A549 (cell line): ENCODE data around the gene RAP1A. TPM values are rescaled to one million over a fixed set of nuclear protein-coding genes. Genes with fewer than 3 reads are reported as not detected.

Source experiments
- ATAC-seq, 2 experiments: fragments of 200-7000 bp in 1 of 2; fragments of >200 bp in 1 of 2; cut with Nextera tagmentation in 1 of 2; cut with Tn5 transposase in 1 of 2; 3 replicates each; pipeline versions ENCODE4 v1.8.0 to v1.9.1; 2018 to 2020; ENCODE audit warnings: mild to moderate bottlenecking in 1 of 2, moderate library complexity in 1 of 2
- CTCF ChIA-PET: fragments of 300-600 bp; sonication (Branson Sonifier 250); formaldehyde crosslinking; extraction: SDS; loops from one replicate; lab custom pipeline; 2021; ENCODE audit warnings: antibody characterized with exemption, inconsistent platforms; lab: Yijun Ruan, JAX
- POLR2A ChIA-PET: fragments of 350-600 bp; formaldehyde crosslinking; extraction: SDS; loops from one replicate; lab custom pipeline; 2021; ENCODE audit warnings: antibody characterized with exemption, inconsistent platforms; lab: Yijun Ruan, JAX
- DNase-seq, 2 experiments: peaks; one replicate each; pipeline versions ENCODE4 v3.0.0 to v3.0.0-alpha.2; 2011 to 2016; ENCODE audit warnings: low read depth in 1 of 2, low spot score in 1 of 2
- FAIRE-seq: peaks from 2 replicates; lab custom pipeline; 2011; peaks lifted over from hg19 to GRCh38; lab: Jason Lieb, UNC
- H3K27ac ChIP-seq, 2 experiments: fragments of >200 bp; sonication (Bioruptor Twin); formaldehyde crosslinking; 3 replicates each; pipeline ENCODE4 v1.5.1; 2016 to 2017
- H3K4me1 ChIP-seq: fragments of >200 bp; sonication (Bioruptor Twin); formaldehyde crosslinking; 3 replicates; pipeline ENCODE4 v1.6.1; 2016
- H3K4me2 ChIP-seq: fragments of >200 bp; sonication (Bioruptor Twin); formaldehyde crosslinking; 3 replicates; pipeline ENCODE4 v1.6.1; 2016
- H3K4me3 ChIP-seq: fragments of >200 bp; sonication (Bioruptor Twin); formaldehyde crosslinking; 3 replicates; pipeline ENCODE4 v1.5.1; 2016
- H3K9me3 ChIP-seq: fragments of >200 bp; sonication (Bioruptor Twin); formaldehyde crosslinking; 3 replicates; pipeline ENCODE4 v1.6.1; 2016
- CBX8 ChIP-seq: fragments of 200-600 bp; sonication (generic); IDR thresholded peaks from 2 replicates; pipeline ENCODE4 v1.6.1; 2016
- CEBPB ChIP-seq, 2 experiments: fragments of >200 bp in 1 of 2; sonication (Bioruptor Twin) in 1 of 2; formaldehyde crosslinking in 1 of 2; IDR thresholded peaks; 2 replicates each; pipeline ENCODE4 v1.6.1; 2012 to 2016
- CTCF ChIP-seq: fragments of >200 bp; sonication (Bioruptor Twin); formaldehyde crosslinking; IDR thresholded peaks from 3 replicates; pipeline ENCODE4 v1.5.1; 2016
- E2F6 ChIP-seq: IDR thresholded peaks from 2 replicates; pipeline ENCODE4 v1.6.1; 2012; ENCODE audit warnings: low read depth, borderline replicate concordance
- EHMT2 ChIP-seq: fragments of 200-600 bp; sonication (generic); IDR thresholded peaks from 2 replicates; pipeline ENCODE4 v1.6.1; 2016; ENCODE audit warnings: antibody characterized with exemption, low read depth, mild to moderate bottlenecking, moderate library complexity
- EP300 ChIP-seq, 2 experiments: fragments of >200 bp; sonication (Bioruptor Twin); formaldehyde crosslinking; IDR thresholded peaks; 2 replicates in 1 of 2; 3 replicates in 1 of 2; pipeline ENCODE4 v1.6.1; 2016 to 2017
- FOSB ChIP-seq: fragments of 250-450 bp; sonication (Bioruptor Pico); IDR thresholded peaks from 2 replicates; pipeline ENCODE4 v1.5.0; 2020; ENCODE audit warnings: mild to moderate bottlenecking, moderate library complexity
- FOSL2 ChIP-seq, 2 experiments: fragments of 450-650 bp in 1 of 2; fragments of >200 bp in 1 of 2; sonication (Bioruptor Twin) in 1 of 2; formaldehyde crosslinking; IDR thresholded peaks; 2 replicates each; pipeline versions ENCODE4 v1.5.0 to v1.6.1; 2016 to 2020; ENCODE audit warnings: mild to moderate bottlenecking in 1 of 2, moderate library complexity in 1 of 2
- FOXS1 ChIP-seq: fragments of 250-450 bp; sonication (Bioruptor Pico); IDR thresholded peaks from 2 replicates; pipeline ENCODE4 v1.5.0; 2020; ENCODE audit warnings: mild to moderate bottlenecking, moderate library complexity
- HOXB13 ChIP-seq: fragments of 250-450 bp; sonication (Bioruptor Pico); IDR thresholded peaks from 2 replicates; pipeline ENCODE4 v1.5.0; 2020; ENCODE audit warnings: low read depth, mild to moderate bottlenecking, moderate library complexity
- KDM1A ChIP-seq: fragments of 200-600 bp; sonication (generic); IDR thresholded peaks from 2 replicates; pipeline ENCODE4 v1.6.1; 2016; ENCODE audit warnings: low read depth, mild to moderate bottlenecking
- MAFK ChIP-seq: fragments of 450-650 bp; IDR thresholded peaks from 2 replicates; pipeline ENCODE4 v1.6.1; 2014; ENCODE audit not compliant: partially characterized antibody
- MAZ ChIP-seq: fragments of 150-350 bp; IDR thresholded peaks from 2 replicates; pipeline ENCODE4 v1.6.1; 2014; ENCODE audit warnings: antibody characterized with exemption, low read depth, low read length, borderline replicate concordance
- NFE2L2 ChIP-seq: fragments of 150-350 bp; conservative IDR thresholded peaks from 2 replicates; pipeline ENCODE4 v1.6.1; 2014; ENCODE audit warnings: low read length
- POLR2A ChIP-seq: IDR thresholded peaks from 2 replicates; pipeline ENCODE4 v1.6.1; 2012; ENCODE audit warnings: mild to moderate bottlenecking, low read length
- RAD21 ChIP-seq, 2 experiments: fragments of >200 bp in 1 of 2; sonication (Bioruptor Twin) in 1 of 2; formaldehyde crosslinking in 1 of 2; IDR thresholded peaks in 1 of 2; conservative IDR thresholded peaks in 1 of 2; 2 replicates in 1 of 2; 3 replicates in 1 of 2; pipeline ENCODE4 v1.6.1; 2012 to 2018; ENCODE audit warnings: inconsistent platforms in 1 of 2
- RARB ChIP-seq: fragments of 250-450 bp; sonication (Bioruptor Pico); IDR thresholded peaks from 2 replicates; pipeline ENCODE4 v1.8.0; 2021; ENCODE audit warnings: mild to moderate bottlenecking, moderate library complexity
- RNF2 ChIP-seq: fragments of 200-600 bp; sonication (generic); IDR thresholded peaks from 2 replicates; pipeline ENCODE4 v1.6.1; 2016; ENCODE audit warnings: low read depth, mild to moderate bottlenecking, antibody characterized with exemption, moderate library complexity, borderline replicate concordance
- SMC3 ChIP-seq: fragments of >200 bp; sonication (Bioruptor Twin); formaldehyde crosslinking; IDR thresholded peaks from 3 replicates; pipeline ENCODE4 v1.6.1; 2018; ENCODE audit warnings: inconsistent platforms
- SREBF2 ChIP-seq: fragments of 450-650 bp; IDR thresholded peaks from 2 replicates; pipeline ENCODE4 v1.6.1; 2014; ENCODE audit warnings: mild to moderate bottlenecking, moderate library complexity
- ZSCAN20 ChIP-seq: fragments of 250-450 bp; sonication (Bioruptor Pico); IDR thresholded peaks from 2 replicates; pipeline ENCODE4 v1.8.0; 2022; ENCODE audit warnings: mild to moderate bottlenecking, moderate library complexity
- WGBS: methylation state at CpG from one replicate; pipeline ENCODE4 v1.1.6; 2017; ENCODE audit errors: missing lambda C conversion rate; 5-methylcytosine and 5-hydroxymethylcytosine counted together
- polyA plus RNA-seq, 4 experiments: library from polyadenylated mRNA; depleted of rRNA in 3 of 4; stranded (reverse); fragments of >200 nt; fragmentation: RNase III in 1 of 4; extraction: RNeasy Plus Mini Kit Qiagen cat#74134 plus additional on column Dnase treatment in 1 of 4; gene quantifications; 2 replicates in 3 of 4; 3 replicates in 1 of 4; pipeline ENCODE4 v1.2.3, GENCODE V29; 2011 to 2017
- TF ChIP-seq, protein P1 (sequence below): fragments of 250-450 bp; sonication (Bioruptor Pico); IDR thresholded peaks from 2 replicates; pipeline ENCODE4 v1.5.0; 2020; ENCODE audit warnings: low read depth, mild to moderate bottlenecking, moderate library complexity

RAP1A gene
- polyA plus RNA-seq, 2 of the 4 experiments (the other 2 are of a cell fraction), result 37.1 to 39.8 TPM

- TF ChIP-seq, protein P1, sequence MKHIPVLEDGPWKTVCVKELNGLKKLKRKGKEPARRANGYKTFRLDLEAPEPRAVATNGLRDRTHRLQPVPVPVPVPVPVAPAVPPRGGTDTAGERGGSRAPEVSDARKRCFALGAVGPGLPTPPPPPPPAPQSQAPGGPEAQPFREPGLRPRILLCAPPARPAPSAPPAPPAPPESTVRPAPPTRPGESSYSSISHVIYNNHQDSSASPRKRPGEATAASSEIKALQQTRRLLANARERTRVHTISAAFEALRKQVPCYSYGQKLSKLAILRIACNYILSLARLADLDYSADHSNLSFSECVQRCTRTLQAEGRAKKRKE, result no peak
- no peak for TF ChIP-seq SREBF2
Measured at GRCh38 chr1:111624382-111624781, 4.8 kb downstream of the RAP1A start (continued).

DNA sequence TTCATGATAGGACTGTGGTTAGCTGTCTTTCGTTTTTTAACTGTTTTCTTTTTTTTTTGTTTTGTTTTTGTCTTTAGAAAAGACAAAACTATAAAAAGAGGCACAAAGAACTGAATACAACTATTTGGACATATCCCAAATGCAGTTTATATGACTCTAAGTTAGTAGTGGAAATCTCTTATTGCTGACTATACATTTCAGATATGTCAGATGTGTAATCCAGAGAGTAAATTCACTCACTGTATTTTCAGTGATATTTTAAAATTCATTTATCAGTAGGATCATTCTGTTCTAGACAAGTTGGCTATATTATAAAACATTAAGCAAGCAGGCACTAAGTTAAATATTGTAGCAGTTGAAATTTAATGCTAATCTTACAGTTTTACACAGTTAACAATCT lies 5.7 kb downstream of the RAP1A start:
- no peak for ATAC-seq
- 59% methylated on average over 1 of the region's 1 CpG for WGBS
- no peak for FAIRE-seq
- Histone ChIP-seq H3K4me3 (no peak overlapping the region), H3K27ac (no peak overlapping the region), H3K9me3 (no peaks in the 10 kb centered on the region), H3K4me2 (no peak overlapping the region), H3K4me1 (peaks cover 7% of the 10 kb centered on the region; the same call in 2 of the 3 replicates)
- ChIA-PET POLR2A (no interaction called here), CTCF (no interaction called here)
- TF ChIP-seq SMC3, result no peak
- TF ChIP-seq FOSB (CRISPR knock-in tag), result no peak
- peak; percentile 64 for TF ChIP-seq MAFK
- TF ChIP-seq RARB, result no peak
- TF ChIP-seq RNF2, result no peak
- TF ChIP-seq E2F6, result no peak
- no peak for DNase-seq

GRCh38 chr1:111628153-111628552 lies 8.6 kb downstream of the RAP1A start:
- DNase-seq (no peak), FAIRE-seq (no peak), ATAC-seq (no peak)
- Histone ChIP-seq H3K4me1 (no peaks in the 10 kb centered on the region), H3K4me3 (no peak overlapping the region), H3K9me3 (no peaks in the 10 kb centered on the region), H3K4me2 (no peak overlapping the region), H3K27ac (no peak overlapping the region)
- 71% methylated on average over 1 of the region's 2 CpGs for WGBS
- ChIA-PET CTCF (no interaction called here), POLR2A (interaction anchor here (0.7 kb wide), 1 partner anchor 10 kb away, joined by 6 read pairs; no protein-coding TSS in a partner anchor)
- TF ChIP-seq NFE2L2 (no peak), FOXS1 (CRISPR knock-in tag) (no peak), HOXB13 (no peak), POLR2A (no peak), SMC3 (no peak)

DNA sequence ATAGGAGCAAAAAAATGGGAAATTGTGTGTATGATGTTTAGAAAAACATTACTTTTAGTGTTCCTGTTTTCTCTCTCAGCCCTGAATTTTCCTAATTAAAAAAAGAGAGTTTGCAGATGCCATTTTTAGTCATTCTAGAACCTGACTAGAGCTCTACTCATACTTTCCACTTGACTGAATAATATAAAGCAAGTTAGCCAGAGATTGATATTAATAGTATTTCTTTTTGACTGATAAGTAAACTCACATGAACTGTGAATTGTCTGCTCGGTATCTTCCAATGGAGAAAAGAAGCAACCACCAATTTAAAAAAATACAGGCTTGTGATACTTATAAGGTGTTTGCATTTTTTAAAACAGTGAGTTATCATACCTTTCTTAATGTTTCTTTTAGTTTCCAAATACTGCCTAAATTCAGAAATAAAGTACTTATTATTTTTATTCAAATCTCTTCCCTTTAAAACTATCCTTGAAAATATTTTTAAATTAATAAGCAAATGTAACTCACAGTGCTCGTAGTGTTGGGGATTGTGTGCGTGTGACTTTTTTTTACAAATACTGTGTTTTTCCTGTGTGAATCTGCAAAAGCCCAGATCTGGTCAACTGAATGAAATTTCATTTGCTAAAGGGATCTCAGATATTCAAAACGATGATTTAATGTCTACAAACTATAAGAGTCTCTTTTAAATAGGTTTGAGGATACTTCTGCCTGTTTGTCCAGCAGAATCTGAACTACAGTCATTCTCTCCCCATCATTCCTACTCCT lies 9.8 kb downstream of the RAP1A start:
- WGBS, result 90% methylated on average over 4 of the region's 4 CpGs
- no peak overlapping the region for H3K4me3 ChIP-seq
- no peaks in the 10 kb centered on the region for H3K4me1 ChIP-seq
- TF ChIP-seq CBX8 (no peak), FOXS1 (CRISPR knock-in tag) (no peak), KDM1A (no peak), FOSL2 (IDR thresholded peaks at IDR 0.05) (no peak), FOSL2 (CRISPR knock-in tag; IDR thresholded peaks at IDR 0.05) (no peak), RAD21 (conservative IDR thresholded peaks at IDR 0.05 in 1 of 2, IDR thresholded peaks at IDR 0.05 in 1 of 2) (no peak), RNF2 (no peak), ZSCAN20 (no peak), MAZ (no peak), CEBPB (IDR thresholded peaks at IDR 0.05) (no peak), CTCF (no peak), SREBF2 (no peak), EP300 (IDR thresholded peaks at IDR 0.05) (no peak), EHMT2 (no peak)
- TF ChIP-seq, all 56 proteins: peak for 0
- no peak for FAIRE-seq
- ChIA-PET CTCF (no interaction called here), POLR2A (no interaction called here)
- Histone ChIP-seq H3K9me3 (no peaks in the 10 kb centered on the region), H3K27ac (no peak overlapping the region), H3K4me2 (no peak overlapping the region)
- no peak for ATAC-seq
- DNase-seq, result no peak
